Measurements from ENCODE around the gene PARD6G.

GRCh38 chr18:80202264-80202998 lies 44.9 kb downstream of the PARD6G start:
- TF ChIP-seq CREB1 (CRISPR knock-in tag; IDR thresholded peaks at IDR 0.05; ENCODE audit: low read depth) (no peak), CTCF (conservative IDR thresholded peaks at IDR 0.05; ENCODE audit: low read depth in 2 of 2) (no peak), EZH2phosphoT487 (IDR thresholded peaks at IDR 0.05; ENCODE audit: unreplicated experiment) (no peak), REST (IDR thresholded peaks at IDR 0.05; ENCODE audit: unreplicated experiment) (no peak), NANOG (IDR thresholded peaks at IDR 0.05; ENCODE audit: borderline replicate concordance) (no peak), STAT1 (IDR thresholded peaks at IDR 0.05; ENCODE audit: unreplicated experiment) (no peak), EZH2 (IDR thresholded peaks at IDR 0.05; ENCODE audit: low read depth, unreplicated experiment) (no peak), POLR2AphosphoS5 (IDR thresholded peaks at IDR 0.05; ENCODE audit: low read depth) (no peak), ZNF114 (CRISPR knock-in tag; IDR thresholded peaks at IDR 0.05) (no peak), JUNB (IDR thresholded peaks at IDR 0.05; ENCODE audit: unreplicated experiment) (no peak)
